HG03354 (cell line): ENCODE measurements around the gene PTH2.
"Not testable (repeated sequence)": the region's sequence is repeated elsewhere in the genome, so short reads cannot be mapped to it uniquely, and the experiment has no call there.

ENCODE experiments used
- ATAC-seq: cut with Tn5 transposase; IDR thresholded peaks from one replicate; pipeline ENCODE4 v1.9.1; 2021; ENCODE audit warnings: mild to moderate bottlenecking; ENCODE audit not compliant: unreplicated experiment, poor library complexity, severe bottlenecking

The PTH2 gene

GRCh38 chr19:49423071-49423984, at the start of gene PTH2:
PTH2 (minus strand) TSS chr19:49423441; CDS start chr19:49423339, 102 bp downstream.
- no peak for ATAC-seq

GRCh38 chr19:49472936-49473335, 49.7 kb upstream of the PTH2 start:
- no peak for ATAC-seq

- ATAC-seq, result no peak
Measured at GRCh38 chr19:49470615-49470978, 47.4 kb upstream of the PTH2 start.

GRCh38 chr19:49469828-49470614, 46.8 kb upstream of the PTH2 start:
- ATAC-seq, result peak; percentile 41

- ATAC-seq, result peak; percentile 64
Measured at GRCh38 chr19:49468746-49469447, 45.7 kb upstream of the PTH2 start.

- ATAC-seq, result no peak
Measured at GRCh38 chr19:49468199-49468598, 45.0 kb upstream of the PTH2 start.

GRCh38 chr19:49465371-49465770, 42.1 kb upstream of the PTH2 start:
- no peak for ATAC-seq

GRCh38 chr19:49463960-49464740, 40.9 kb upstream of the PTH2 start:
- no peak for ATAC-seq

GRCh38 chr19:49462492-49462891, 39.3 kb upstream of the PTH2 start:
- ATAC-seq, result no peak

- no peak for ATAC-seq
Measured at GRCh38 chr19:49461656-49462055, 38.4 kb upstream of the PTH2 start.

GRCh38 chr19:49461130-49461529, 37.9 kb upstream of the PTH2 start:
- not testable (repeated sequence) for ATAC-seq

- ATAC-seq, result no peak
Measured at GRCh38 chr19:49459388-49459787, 36.1 kb upstream of the PTH2 start.

- no peak for ATAC-seq
Measured at GRCh38 chr19:49458567-49458903, 35.3 kb upstream of the PTH2 start.

GRCh38 chr19:49456326-49456725, 33.1 kb upstream of the PTH2 start:
- no peak for ATAC-seq

- ATAC-seq, result no peak
Measured at GRCh38 chr19:49455773-49456172, 32.5 kb upstream of the PTH2 start.

- no peak for ATAC-seq
Measured at GRCh38 chr19:49453757-49454240, 30.6 kb upstream of the PTH2 start.

GRCh38 chr19:49453013-49453756, 29.9 kb upstream of the PTH2 start, which contains the start of gene ALDH16A1:
ALDH16A1 (plus strand) TSS chr19:49453225; CDS start chr19:49453332, 107 bp downstream.
- peak; percentile 78 for ATAC-seq

- peak; percentile 66 for ATAC-seq
Measured at GRCh38 chr19:49451430-49452181, 28.4 kb upstream of the PTH2 start, which contains the start of gene PIH1D1. PIH1D1 (minus strand) TSS chr19:49451814; CDS start chr19:49451574, 240 bp downstream.
